Muscle of arm (tissue), 12 donors: Measurements from ENCODE around the gene ACTN4. TPM values are rescaled to one million over a fixed set of nuclear protein-coding genes. Genes with fewer than 3 reads are reported as not detected.

Experiments
- DNase-seq: peaks from one replicate; pipeline ENCODE4 v3.0.0-alpha.2; 2013
- polyA plus RNA-seq, 12 donors: library from polyadenylated mRNA; unstranded; fragments of 120-200 nt; gene quantifications; one replicate each; pipeline ENCODE4 v1.2.1, GENCODE V29; 2013; ENCODE audit not compliant: insufficient read length in 12 of 12

The ACTN4 gene
- polyA plus RNA-seq, 12 donors = 116 to 322 (median 196) TPM

- no peak for DNase-seq
Observed at GRCh38 chr19:38722947-38723605, 75.6 kb downstream of the ACTN4 start.

GRCh38 chr19:38723606-38723965, 76.1 kb downstream of the ACTN4 start:
- DNase-seq = no peak

- no peak for DNase-seq
Observed at GRCh38 chr19:38723990-38724854, 76.8 kb downstream of the ACTN4 start.

- no peak for DNase-seq
Observed at GRCh38 chr19:38725469-38726283, 78.2 kb downstream of the ACTN4 start.

- DNase-seq = no peak
Observed at GRCh38 chr19:38726284-38726673, 78.8 kb downstream of the ACTN4 start.

GRCh38 chr19:38726761-38727301, 79.4 kb downstream of the ACTN4 start:
- no peak for DNase-seq

- DNase-seq = no peak
Observed at GRCh38 chr19:38727306-38727867, 79.9 kb downstream of the ACTN4 start.

- no peak for DNase-seq
Observed at GRCh38 chr19:38727868-38728660, 80.6 kb downstream of the ACTN4 start.

- DNase-seq = no peak
Observed at GRCh38 chr19:38728752-38729541, 81.5 kb downstream of the ACTN4 start.

GRCh38 chr19:38729653-38730469, 82.4 kb downstream of the ACTN4 start:
- peak; percentile 55 for DNase-seq

- DNase-seq = no peak
Observed at GRCh38 chr19:38730470-38730730, 83.0 kb downstream of the ACTN4 start.

- DNase-seq = no peak
Observed at GRCh38 chr19:38730731-38731589, 83.5 kb downstream of the ACTN4 start.

GRCh38 chr19:38731654-38732301, 84.3 kb downstream of the ACTN4 start:
- no peak for DNase-seq

- DNase-seq = no peak
Observed at GRCh38 chr19:38733241-38733492, 85.7 kb downstream of the ACTN4 start.

GRCh38 chr19:38733493-38734175, 86.2 kb downstream of the ACTN4 start:
- DNase-seq = no peak

- DNase-seq = no peak
Observed at GRCh38 chr19:38734176-38734425, 86.7 kb downstream of the ACTN4 start.

- DNase-seq = no peak
Observed at GRCh38 chr19:38734426-38735256, 87.2 kb downstream of the ACTN4 start.
